ENCODE data around the gene BAZ2B.

Gene BAZ2B

DNA sequence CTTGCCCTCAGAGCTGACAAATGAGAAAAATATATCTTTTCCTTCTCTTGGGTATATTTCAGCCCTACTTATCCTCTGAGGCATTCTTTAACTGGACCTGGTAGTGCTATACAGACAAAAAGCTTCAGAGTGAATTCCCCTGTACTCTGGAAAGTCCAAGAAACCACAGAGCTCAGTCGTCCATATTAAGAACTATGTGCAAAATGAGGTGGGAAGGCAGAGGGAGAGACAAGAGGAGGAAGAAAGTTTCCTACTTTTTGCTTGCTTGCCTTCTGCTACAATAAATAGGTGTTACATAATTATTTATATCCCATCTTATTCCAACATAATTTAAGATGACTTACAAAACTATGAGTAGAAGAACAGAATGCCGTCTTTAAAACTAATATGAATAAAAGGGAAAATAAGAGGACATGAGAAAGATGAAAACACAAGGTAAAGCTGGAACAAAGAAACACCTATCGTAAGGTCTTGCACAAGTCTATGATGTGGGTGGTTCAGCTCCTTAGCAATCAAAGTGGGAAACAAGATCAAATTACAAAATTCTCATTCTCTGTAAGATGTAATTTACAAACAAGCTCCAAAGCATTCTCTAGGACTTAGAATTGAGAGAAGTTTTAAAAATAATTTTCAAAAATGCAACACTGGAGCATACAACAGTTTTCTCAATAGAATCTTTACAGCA lies 97.9 kb downstream of the BAZ2B start:
- peak; percentile 14 for DNase-seq

DNA sequence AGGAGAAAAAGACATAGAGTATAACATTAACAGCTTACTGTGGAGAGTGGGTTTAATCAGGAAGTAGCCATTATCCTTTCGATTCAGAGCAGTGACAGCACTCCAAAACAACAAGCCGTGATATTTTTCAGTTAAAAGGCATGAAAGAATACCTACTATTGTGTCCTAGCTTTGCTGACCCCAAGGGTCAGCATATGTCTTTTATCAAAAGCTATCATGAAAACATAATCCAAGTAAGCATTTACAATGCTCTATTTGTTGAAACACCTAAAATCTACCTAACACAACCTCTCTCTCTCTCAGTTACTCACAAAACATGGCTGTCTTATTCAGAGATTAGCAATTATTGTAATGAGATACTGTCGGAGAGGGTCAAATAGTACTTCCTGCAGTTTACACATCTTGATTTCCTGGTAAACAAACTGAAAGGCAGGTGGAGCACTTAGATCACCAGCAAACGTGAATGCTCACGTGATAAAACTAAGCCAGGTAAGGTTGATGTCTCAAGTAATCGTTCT lies 100.0 kb downstream of the BAZ2B start:
- DNase-seq: peak; percentile 48

- DNase-seq: no peak
Measured at GRCh38 chr2:159515441-159515840, 100.9 kb downstream of the BAZ2B start.

DNA sequence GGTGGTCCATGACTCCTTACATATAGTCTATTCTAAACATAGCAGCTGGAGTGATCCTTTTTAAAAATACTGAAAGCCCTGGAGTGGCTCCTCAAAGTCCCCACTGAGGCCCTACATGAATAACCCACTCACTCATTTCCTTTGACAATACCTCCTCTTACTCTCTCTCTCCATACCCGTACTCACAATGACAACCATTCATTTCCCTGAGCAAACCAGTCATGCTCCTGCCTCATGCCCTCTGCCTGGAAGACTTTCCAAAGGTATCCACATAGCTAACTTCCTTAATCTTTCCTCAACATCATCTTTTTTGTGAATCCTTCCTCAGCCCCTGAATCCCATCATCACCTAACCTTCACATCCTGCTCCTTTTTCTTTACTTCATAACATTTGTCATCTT lies 102.6 kb downstream of the BAZ2B start:
- no peak for DNase-seq

DNA sequence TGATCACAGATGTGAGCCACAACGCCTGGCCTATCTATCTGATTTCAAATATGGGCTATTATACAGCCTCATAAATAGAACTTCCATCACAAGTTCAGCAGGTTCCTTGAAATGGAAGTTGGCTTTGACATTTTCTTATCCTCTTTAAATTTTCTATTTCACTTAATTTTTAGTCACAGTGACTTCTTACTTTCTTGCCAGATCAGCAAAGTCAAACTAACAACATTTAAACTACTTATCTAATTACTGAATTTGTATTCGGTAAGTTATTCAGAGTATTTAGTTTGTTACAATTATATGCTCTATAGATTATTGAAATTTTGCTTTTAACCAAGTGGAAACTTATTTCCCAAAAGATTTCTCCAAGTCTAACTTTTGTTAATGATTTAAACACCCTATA lies 108.2 kb downstream of the BAZ2B start:
- no peak for DNase-seq

DNA sequence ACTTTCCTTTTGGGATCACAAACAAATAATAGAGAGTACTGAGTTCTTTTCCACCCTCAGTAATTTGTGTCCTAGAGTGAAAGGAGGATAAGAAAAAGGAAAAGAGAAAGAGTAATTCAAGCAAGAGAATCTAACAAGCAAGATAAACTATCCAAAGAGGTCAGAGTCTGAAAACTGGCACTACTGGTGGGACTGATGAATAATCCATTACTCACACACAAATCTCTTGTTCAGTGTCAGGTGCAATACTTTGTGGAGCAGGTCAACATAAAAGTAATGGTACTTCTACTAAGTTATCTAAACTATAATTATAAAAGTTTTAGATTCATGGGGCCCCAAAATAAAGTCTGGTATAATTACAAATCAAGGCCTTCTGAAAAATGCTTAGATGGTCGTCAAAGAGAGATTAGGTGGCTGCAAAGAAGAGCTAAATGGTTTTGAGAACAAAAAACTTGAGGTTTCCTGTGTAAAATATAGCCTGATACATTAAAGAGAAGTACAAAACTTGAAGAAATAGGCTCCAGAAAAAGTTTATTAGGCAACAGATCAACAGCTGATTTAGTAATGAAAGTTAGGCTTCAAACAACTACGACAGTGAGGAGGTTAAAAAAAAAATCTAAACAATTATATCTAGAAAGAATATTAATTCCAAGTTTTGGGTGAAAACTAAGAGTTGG lies 109.4 kb downstream of the BAZ2B start:
- no peak for DNase-seq

DNA sequence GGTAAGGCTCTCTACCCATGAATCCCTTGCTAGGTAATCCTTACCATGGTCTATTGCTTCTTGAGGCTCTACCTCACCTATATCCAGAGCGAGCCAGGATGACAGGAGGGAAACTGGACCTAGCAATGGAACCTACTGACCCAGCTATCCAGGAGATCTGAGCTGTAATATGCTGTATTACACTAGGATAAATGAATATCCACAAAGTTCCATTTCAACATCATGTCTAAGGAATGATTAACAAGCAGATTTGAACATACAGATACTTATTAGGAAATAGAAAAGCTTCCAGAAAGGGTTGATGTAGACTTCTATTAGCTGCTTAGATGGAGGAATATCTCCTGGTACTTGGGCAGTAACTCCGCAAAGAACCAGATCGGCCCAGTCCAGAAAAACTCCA lies 110.1 kb downstream of the BAZ2B start:
- DNase-seq: no peak

DNA sequence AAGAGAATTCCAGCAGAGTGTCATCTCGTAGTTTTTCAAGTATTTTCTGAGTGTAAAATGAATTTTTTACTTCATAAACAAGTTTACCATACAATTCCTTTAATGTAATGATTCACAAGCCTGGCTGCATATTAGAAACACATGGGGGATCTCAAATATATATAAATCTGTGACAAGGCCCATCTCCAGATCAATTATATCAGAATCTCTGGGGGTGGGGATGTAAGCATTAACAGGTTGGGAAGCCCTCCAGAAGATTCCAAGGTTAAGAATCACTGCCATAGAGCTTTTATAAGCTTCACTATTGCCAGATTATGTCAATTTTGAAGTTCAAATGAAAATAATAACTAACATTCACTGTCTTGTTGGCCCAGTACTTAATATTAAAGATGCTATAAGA lies 111.2 kb downstream of the BAZ2B start:
- no peak for DNase-seq

DNA sequence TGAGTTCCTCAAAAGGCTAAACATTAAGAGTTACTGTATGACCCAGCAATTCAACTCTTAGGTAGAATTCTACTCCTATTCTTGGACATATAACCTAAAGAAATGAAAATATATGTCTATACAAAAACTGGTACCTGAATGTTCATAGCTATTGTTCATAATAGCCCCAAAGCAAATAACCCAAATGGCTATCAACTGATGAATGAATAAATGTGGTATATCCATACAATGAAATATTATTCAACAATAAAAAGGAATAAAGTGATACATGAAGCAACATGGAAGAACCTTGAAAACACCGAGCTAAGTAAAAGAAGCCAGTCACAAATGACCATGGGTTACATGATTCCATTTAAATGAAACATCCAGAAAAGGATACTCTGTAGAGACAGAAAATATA lies 114.6 kb downstream of the BAZ2B start:
- DNase-seq: no peak

- DNase-seq: no peak
Measured at GRCh38 chr2:159497847-159498246, 118.5 kb downstream of the BAZ2B start.

GRCh38 chr2:159497256-159497655 lies 119.1 kb downstream of the BAZ2B start:
- no peak for DNase-seq

GRCh38 chr2:159489476-159489875 lies 126.9 kb downstream of the BAZ2B start:
- DNase-seq: no peak

DNA sequence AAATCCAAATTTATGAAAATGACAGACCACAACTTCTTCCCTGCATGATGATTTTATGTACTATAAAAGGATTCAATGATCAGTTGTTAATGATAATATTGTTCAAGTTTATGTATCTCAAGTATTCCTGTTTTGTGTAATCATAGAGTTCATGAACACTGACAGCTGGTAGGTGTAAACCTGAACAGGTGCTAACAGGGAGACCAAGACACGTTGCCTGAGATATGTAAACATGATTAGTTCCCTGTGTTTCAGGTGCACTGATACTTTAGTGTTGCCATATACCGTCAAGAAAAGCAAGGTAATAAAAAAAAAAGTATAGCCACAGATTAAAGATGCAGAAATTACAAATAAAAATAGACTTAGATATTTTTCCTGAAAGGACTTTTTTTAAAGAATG lies 131.8 kb downstream of the BAZ2B start:
- peak; percentile 57 for DNase-seq

GRCh38 chr2:159476329-159476728 lies 140.0 kb downstream of the BAZ2B start:
- DNase-seq: no peak

- no peak for DNase-seq
Measured at GRCh38 chr2:159475793-159476192, 140.6 kb downstream of the BAZ2B start.

GRCh38 chr2:159471340-159471739 lies 145.0 kb downstream of the BAZ2B start:
- no peak for DNase-seq

DNA sequence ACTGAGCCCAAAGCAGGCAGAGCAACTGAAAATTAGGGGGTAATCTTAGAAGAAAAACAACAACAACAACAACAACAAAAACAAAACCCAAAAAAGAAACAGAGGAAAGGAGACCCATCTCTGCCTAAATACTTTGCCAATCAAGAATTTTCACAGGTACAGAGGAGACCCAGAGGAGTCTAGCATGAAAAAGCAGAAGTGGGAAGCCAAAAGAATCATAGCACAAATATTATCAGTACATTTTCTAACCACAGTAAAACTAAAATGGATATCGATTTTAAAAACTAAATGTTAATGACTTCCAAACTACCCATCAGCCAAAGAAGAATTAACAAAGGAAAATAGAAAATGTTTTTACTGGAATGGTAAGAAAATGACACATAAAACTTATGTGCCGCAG lies 148.1 kb downstream of the BAZ2B start:
- no peak for DNase-seq

GRCh38 chr2:159462961-159463360 lies 153.4 kb downstream of the BAZ2B start:
- DNase-seq: no peak

DNA sequence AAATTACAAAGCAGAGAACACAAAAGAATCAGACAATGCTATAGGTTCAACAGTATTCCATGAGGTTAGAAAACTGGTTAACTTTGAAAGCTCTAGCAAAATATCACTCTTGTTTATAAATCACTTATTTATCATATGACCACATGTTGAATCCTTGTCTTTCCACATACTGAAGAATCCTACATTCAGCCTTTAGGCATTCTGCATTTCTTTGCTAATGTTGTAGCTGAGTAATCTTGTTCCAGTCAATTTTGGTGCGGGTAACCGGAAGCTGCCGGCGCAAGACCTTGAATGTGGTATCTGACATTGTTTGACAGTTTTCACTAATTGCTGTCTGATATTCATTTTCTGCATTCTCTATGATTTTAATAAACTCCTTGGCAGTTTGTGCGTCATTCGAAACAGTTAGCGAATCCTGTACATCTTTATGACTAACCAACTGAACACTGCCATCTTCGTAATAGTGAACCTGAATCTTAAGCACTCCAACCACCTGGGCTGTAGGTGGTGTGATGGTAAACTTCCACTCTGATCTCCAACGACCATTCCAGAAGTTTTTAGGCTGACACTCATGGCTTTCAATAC lies 154.1 kb downstream of the BAZ2B start:
- no peak for DNase-seq

- no peak for DNase-seq
Measured at GRCh38 chr2:159461076-159461475, 155.3 kb downstream of the BAZ2B start.

GRCh38 chr2:159460227-159460626 lies 156.1 kb downstream of the BAZ2B start:
- DNase-seq: no peak

- no peak for DNase-seq
Measured at GRCh38 chr2:159459279-159459678, 157.1 kb downstream of the BAZ2B start.

DNA sequence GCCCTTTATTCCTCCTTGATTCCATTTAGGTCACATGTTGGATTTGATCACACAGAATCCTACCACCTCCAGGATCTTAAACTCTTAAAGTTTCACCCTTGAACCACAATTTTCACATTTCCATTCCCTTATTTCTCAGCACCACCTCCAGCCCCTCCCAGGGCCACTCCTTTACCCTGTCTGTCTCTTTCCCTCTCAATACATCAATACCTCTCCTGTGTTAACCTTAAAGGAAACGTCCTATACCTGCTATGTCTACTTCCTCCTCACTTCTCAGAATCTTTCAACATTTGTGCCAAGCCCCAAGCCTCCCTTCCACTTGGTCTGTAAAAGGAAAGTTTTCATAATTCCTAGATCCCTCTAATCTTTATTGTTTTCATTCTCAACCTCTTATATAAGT lies 158.8 kb downstream of the BAZ2B start:
- no peak for DNase-seq

Data from NCI-H2171 (cell line).